Testis (tissue), 3 donors: Measurements from ENCODE around the gene HOXD3. TPM values are rescaled to one million over a fixed set of nuclear protein-coding genes. Genes with fewer than 3 reads are reported as not detected.

ENCODE experiments used
- DNase-seq: peaks from one replicate; pipeline ENCODE4 v3.0.0-alpha.2; 2019
- H3K27ac ChIP-seq, 2 donors: fragments of 200-600 bp; sonication (generic); one replicate each; pipeline ENCODE4 v1.5.1; 2019
- H3K27me3 ChIP-seq: fragments of 200-600 bp; sonication (generic); one replicate; pipeline ENCODE4 v1.5.1; 2019
- H3K36me3 ChIP-seq: fragments of 200-600 bp; sonication (generic); one replicate; pipeline ENCODE4 v1.5.1; 2017; ENCODE audit warnings: low read depth; ENCODE audit errors: missing control alignments
- H3K4me1 ChIP-seq: fragments of 200-600 bp; sonication (generic); one replicate; pipeline ENCODE4 v1.5.1; 2019
- H3K4me3 ChIP-seq, 2 donors: fragments of 200-600 bp; sonication (generic); one replicate each; pipeline ENCODE4 v1.5.1; 2017 to 2019
- H3K9me3 ChIP-seq: fragments of 200-600 bp; sonication (generic); one replicate; pipeline ENCODE4 v1.5.1; 2017
- CTCF ChIP-seq, 3 experiments: fragments of 450-650 bp in 2 of 3; fragments of 200-600 bp in 1 of 3; sonication (generic) in 1 of 3; IDR thresholded peaks; one replicate each; pipeline ENCODE4 v1.5.1; 2016 to 2019; ENCODE audit warnings: antibody characterized with exemption in 3 of 3, mild to moderate bottlenecking in 2 of 3, moderate library complexity in 1 of 3
- POLR2A ChIP-seq: fragments of 450-650 bp; IDR thresholded peaks from one replicate; pipeline ENCODE4 v1.6.1; 2017; ENCODE audit warnings: antibody characterized with exemption, mild to moderate bottlenecking, moderate library complexity
- WGBS, 2 donors: methylation state at CpG; one replicate each; pipeline ENCODE4 v1.1.5; 2018; 5-methylcytosine and 5-hydroxymethylcytosine counted together
- intact Hi-C: fragments of 100-400 bp; cut with DNase I; formaldehyde crosslinking; loops from one replicate; pipeline ENCODE4 v1.15.1; 2023; ENCODE audit warnings: low total_unique reads
- polyA plus RNA-seq: library from polyadenylated mRNA; stranded (reverse); fragments of 350-450 nt; fragmentation: Illumina TruSeq; extraction: RNeasy Lipid Tissue Mini Kit (QIAGEN cat#74804); gene quantifications from one replicate; pipeline ENCODE4 v1.2.3, GENCODE V29; 2014; ENCODE audit warnings: low read depth, low replicate concordance; ENCODE audit not compliant: insufficient read depth
- total RNA-seq, 2 donors: library from RNA; depleted of rRNA; stranded (reverse); fragments of >200 nt; gene quantifications; one replicate each; pipeline ENCODE4 v1.2.3, GENCODE V29; 2016

The HOXD3 gene
- total and polyA plus RNA-seq, 3 donors from 2014 or later, result 2.7 to 22.3 (median 14.0) TPM

GRCh38 chr2:176147210-176147799, 9.8 kb upstream of the HOXD3 start:
- no peak for TF ChIP-seq CTCF (IDR thresholded peaks at IDR 0.05)
- no peak for TF ChIP-seq POLR2A
- 61 to 62% methylated on average over 30 to 32 of the region's 32 CpGs for WGBS, 2 donors
- no peaks in the 10 kb centered on the region for H3K36me3 ChIP-seq
- H3K27ac ChIP-seq, result no peak overlapping the region
- peak overlapping the region in 1 of 2 donors; percentile 13 for H3K4me3 ChIP-seq
- no peaks in the 10 kb centered on the region for H3K27me3 ChIP-seq
- DNase-seq, result no peak
- peaks cover 21% of the 10 kb centered on the region for H3K4me1 ChIP-seq
- no peaks in the 10 kb centered on the region for H3K9me3 ChIP-seq
- intact Hi-C loops, result loop anchor here (10.0 kb wide), 1 partner anchor 307 kb away; no protein-coding TSS in a partner anchor

- Histone ChIP-seq H3K27ac (no peak overlapping the region), H3K36me3 (no peaks in the 10 kb centered on the region), H3K27me3 (no peaks in the 10 kb centered on the region), H3K4me3 (peak overlapping the region in 1 of 2 donors; percentile 13), H3K9me3 (no peaks in the 10 kb centered on the region), H3K4me1 (peaks cover 27% of the 10 kb centered on the region)
- 52 to 55% methylated on average over 25 to 31 of the region's 31 CpGs for WGBS, 2 donors
- no peak for TF ChIP-seq POLR2A
- no peak for TF ChIP-seq CTCF (IDR thresholded peaks at IDR 0.05)
- intact Hi-C loops, result loop anchor here (10.0 kb wide), 1 partner anchor 307 kb away; no protein-coding TSS in a partner anchor
- peak; percentile 27 for DNase-seq
Observed at GRCh38 chr2:176147800-176148496, 9.2 kb upstream of the HOXD3 start.

- TF ChIP-seq POLR2A (no peak), CTCF (IDR thresholded peaks at IDR 0.05) (no peak)
- Histone ChIP-seq H3K9me3 (no peaks in the 10 kb centered on the region), H3K36me3 (no peaks in the 10 kb centered on the region), H3K4me1 (peaks cover 27% of the 10 kb centered on the region), H3K27me3 (no peaks in the 10 kb centered on the region), H3K27ac (no peak overlapping the region), H3K4me3 (no peak overlapping the region)
- DNase-seq, result peak; percentile 13
- 51 to 71% methylated on average over 11 of the region's 11 CpGs for WGBS, 2 donors
- intact Hi-C loops, result loop anchor here (10.0 kb wide), 1 partner anchor 306 kb away; no protein-coding TSS in a partner anchor
Observed at GRCh38 chr2:176148751-176149421, 8.2 kb upstream of the HOXD3 start.

GRCh38 chr2:176149481-176149938, 7.6 kb upstream of the HOXD3 start:
- intact Hi-C loops, result loop anchor here (10.0 kb wide), 1 partner anchor 305 kb away; no protein-coding TSS in a partner anchor
- no peak overlapping the region for H3K27ac ChIP-seq
- no peak overlapping the region for H3K4me3 ChIP-seq
- H3K27me3 ChIP-seq, result no peaks in the 10 kb centered on the region
- WGBS, 2 donors, result 48 to 55% methylated on average over 22 of the region's 22 CpGs
- no peak for TF ChIP-seq CTCF (IDR thresholded peaks at IDR 0.05)
- TF ChIP-seq POLR2A, result no peak
- no peak for DNase-seq
- H3K4me1 ChIP-seq, result peaks cover 27% of the 10 kb centered on the region
- no peaks in the 10 kb centered on the region for H3K36me3 ChIP-seq
- no peaks in the 10 kb centered on the region for H3K9me3 ChIP-seq
